Glomerular visceral epithelial cell (primary cell): ENCODE measurements around the gene FAM234B.

Source experiments
- DNase-seq: peaks from one replicate; pipeline ENCODE4 v3.0.0-alpha.2; 2016; ENCODE audit errors: extremely low spot score

Gene FAM234B

GRCh38 chr12:13090054-13090453 lies 45.9 kb downstream of the FAM234B start:
- DNase-seq: no peak

- DNase-seq: no peak
Measured at GRCh38 chr12:13091832-13092231, 47.7 kb downstream of the FAM234B start.

- DNase-seq: peak; percentile 7
Measured at GRCh38 chr12:13093191-13093847, 49.1 kb downstream of the FAM234B start.

- no peak for DNase-seq
Measured at GRCh38 chr12:13093848-13094220, 49.7 kb downstream of the FAM234B start.

- peak; percentile 25 for DNase-seq
Measured at GRCh38 chr12:13094367-13094766, 50.2 kb downstream of the FAM234B start.

GRCh38 chr12:13095266-13095995 lies 51.2 kb downstream of the FAM234B start:
- DNase-seq: peak; percentile 16

GRCh38 chr12:13097491-13098011 lies 53.4 kb downstream of the FAM234B start:
- DNase-seq: no peak

- DNase-seq: peak; percentile 10
Measured at GRCh38 chr12:13099066-13099843, 55.1 kb downstream of the FAM234B start.

- DNase-seq: no peak
Measured at GRCh38 chr12:13099844-13100604, 55.8 kb downstream of the FAM234B start.

- no peak for DNase-seq
Measured at GRCh38 chr12:13100605-13100881, 56.4 kb downstream of the FAM234B start.

- peak; percentile 92 for DNase-seq
Measured at GRCh38 chr12:13100882-13101769, 56.9 kb downstream of the FAM234B start.

- peak; percentile 15 for DNase-seq
Measured at GRCh38 chr12:13101821-13102375, 57.7 kb downstream of the FAM234B start.

GRCh38 chr12:13102461-13103195 lies 58.4 kb downstream of the FAM234B start:
- DNase-seq: no peak

- DNase-seq: no peak
Measured at GRCh38 chr12:13103391-13104033, 59.3 kb downstream of the FAM234B start, which contains the start of gene GSG1. Gene GSG1, minus strand, starts transcription at chr12:13103667. Its CDS starts 155 bp downstream, at chr12:13103512.

GRCh38 chr12:13104409-13104808 lies 60.2 kb downstream of the FAM234B start:
- no peak for DNase-seq

- DNase-seq: no peak
Measured at GRCh38 chr12:13105781-13106180, 61.6 kb downstream of the FAM234B start.

- DNase-seq: no peak
Measured at GRCh38 chr12:13106666-13107065, 62.5 kb downstream of the FAM234B start.

- no peak for DNase-seq
Measured at GRCh38 chr12:13112968-13113367, 68.8 kb downstream of the FAM234B start.
